Activated CD4-positive, alpha-beta T cell treated with anti-CD3 and anti-CD28 coated beads, Interleukin-2, amount 50 U/mL, for 24 hours (primary cell): ENCODE results near the gene HIVEP2.

Source experiments
- DNase-seq, 2 donors: peaks; one replicate each; pipeline ENCODE4 v3.0.0-alpha.2; 2020; ENCODE audit warnings: low read depth in 1 of 2, low spot score in 1 of 2

The HIVEP2 gene

DNA sequence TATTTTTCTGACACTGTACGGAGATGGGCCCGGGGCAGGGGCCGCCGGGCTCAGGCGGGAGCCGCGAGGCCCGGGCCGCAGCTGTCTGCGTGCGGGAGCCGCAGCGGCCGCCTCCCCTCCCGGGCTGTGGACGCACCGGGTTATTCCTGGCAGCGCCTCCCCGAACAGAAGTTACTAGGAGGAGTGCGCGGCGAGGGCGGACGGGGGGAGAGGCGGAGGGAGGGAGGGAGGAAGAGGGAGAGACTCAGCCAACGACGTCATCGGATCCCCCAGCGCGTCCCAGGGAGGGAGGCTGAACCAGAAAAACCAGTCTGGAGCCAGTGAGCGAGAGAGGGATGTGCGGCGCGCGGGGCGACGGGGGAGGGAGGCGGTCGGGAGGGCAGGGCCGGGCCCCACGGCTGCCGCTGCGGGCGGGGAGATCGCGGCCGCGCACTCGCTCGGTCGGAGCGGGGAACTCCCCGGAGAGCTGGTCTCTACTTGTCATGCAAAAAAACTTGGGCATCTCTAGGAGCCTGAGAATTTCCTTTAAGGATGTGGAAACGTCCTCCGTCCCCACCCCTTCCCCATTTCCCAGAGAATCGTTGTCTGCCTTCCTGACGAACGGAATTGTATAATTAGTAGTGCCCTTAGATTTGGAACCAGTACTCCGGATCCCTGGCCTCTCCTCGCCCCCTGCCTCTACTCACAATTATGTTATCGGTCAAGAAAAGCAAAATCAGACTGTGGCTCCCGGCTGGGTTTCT, 1.4 kb upstream of the HIVEP2 start:
- peak; percentile 73 to 91 for DNase-seq

- peak; percentile 37 to 42 for DNase-seq
Observed at GRCh38 chr6:142945446-142946180, 637 bp upstream of the HIVEP2 start.

DNA sequence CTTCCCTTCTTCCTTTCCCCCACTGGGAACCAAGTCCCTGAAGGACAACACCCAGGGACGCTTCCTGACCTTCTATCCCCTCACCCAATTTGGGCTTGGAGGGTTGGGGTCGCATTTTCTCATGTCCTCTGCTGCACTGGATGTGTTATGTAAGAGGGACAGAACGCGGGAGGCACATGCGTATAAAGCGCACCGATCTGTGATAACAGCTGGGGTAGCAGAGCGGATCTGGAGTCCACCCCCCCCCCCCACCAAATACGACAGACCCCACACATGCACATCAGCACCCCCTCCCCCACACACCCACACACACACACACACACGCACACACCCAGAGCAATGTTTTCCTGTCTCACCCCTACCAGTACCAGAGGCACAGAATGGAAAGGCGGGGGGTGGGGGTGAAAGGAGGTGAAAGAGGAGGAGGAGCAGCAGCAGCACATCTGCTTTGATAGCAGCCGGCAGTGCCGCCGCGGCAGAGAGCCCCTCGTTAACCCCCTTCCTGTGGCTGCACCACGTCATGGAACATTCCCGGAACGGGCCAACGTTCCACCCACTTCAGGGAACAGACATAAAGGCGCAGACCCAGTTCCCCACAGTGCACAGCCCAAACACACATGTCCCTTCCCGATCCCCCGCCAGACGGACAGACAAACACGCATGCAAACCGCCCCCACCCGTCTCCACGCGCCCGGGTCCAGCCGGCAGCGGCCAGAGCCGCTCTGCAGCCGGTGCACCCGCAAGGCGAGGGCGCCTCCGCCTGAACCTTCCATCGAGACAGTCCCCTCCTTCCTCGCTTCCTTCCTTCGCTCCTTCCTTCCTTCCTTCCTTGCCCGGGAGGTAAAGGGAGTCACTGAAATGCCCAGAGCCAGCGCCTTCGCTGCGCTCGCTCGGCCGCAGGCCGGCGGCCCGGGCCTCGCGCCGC, 590 bp downstream of the HIVEP2 start:
- DNase-seq, result peak; percentile 81 to 94

DNA sequence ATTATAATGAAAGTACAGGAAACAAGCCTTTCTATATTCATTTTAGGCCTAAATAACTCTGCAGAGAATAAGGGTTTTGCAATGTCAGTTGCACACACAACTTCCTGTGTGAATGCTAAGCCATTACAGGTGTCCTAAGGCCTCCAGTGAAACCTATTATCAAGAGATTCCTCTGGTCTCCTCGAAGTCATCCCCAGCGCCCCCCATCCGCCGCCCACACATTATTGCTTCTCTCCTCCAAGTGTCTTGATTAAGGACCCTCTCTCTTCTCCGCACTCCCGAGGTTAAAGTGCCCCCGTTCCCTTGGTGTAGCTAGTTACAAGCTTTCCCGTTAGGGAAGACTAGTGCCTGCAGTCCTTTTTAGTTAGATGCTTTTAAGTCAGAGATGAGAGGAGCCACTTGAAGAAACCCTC, 1.3 kb downstream of the HIVEP2 start:
- DNase-seq, result peak in 1 of 2 donors; percentile 24

DNA sequence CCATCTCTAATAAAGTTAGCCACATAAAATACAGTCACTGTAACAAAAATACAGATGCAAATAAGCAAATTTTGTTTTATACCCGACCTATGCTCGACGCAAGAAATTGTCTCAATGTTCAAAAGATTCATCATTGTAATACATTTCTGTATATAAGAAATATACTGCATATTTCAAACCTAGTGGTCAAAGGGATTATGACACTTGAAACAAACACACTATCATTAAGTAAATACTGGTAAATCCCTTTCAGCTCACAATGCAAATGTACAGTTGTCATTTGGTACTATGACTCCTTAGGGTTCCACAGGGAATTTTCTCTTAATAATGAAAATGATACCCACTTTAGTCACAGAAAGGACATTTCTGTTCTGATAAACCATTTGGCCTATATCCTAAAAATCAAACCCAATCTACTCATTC, 2.2 kb downstream of the HIVEP2 start:
- DNase-seq, result no peak

GRCh38 chr6:142942238-142942637, 2.7 kb downstream of the HIVEP2 start:
- DNase-seq, result no peak

- DNase-seq, result no peak
Observed at GRCh38 chr6:142941018-142941417, 4.0 kb downstream of the HIVEP2 start.

- DNase-seq, result no peak
Observed at GRCh38 chr6:142940487-142940886, 4.5 kb downstream of the HIVEP2 start.

GRCh38 chr6:142938510-142938909, 6.5 kb downstream of the HIVEP2 start:
- no peak for DNase-seq

DNA sequence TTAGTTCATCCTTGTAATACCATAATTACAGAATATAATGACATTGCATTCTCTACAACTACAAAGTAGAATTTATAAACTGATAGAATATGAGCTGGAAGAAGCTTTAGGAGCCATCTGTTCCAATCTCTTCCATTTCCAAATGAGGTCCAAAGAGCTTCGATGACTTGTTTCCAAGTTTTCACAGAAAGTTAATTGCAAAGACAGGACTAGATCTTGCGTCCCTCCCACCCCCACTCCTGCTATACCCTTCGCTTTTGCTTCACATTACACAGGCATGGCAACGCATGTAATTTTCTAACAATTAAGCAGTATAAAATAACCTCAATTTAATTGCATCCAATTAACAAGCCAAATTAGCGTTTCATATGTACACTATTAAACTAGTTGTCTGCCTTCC, 7.0 kb downstream of the HIVEP2 start:
- no peak for DNase-seq

DNA sequence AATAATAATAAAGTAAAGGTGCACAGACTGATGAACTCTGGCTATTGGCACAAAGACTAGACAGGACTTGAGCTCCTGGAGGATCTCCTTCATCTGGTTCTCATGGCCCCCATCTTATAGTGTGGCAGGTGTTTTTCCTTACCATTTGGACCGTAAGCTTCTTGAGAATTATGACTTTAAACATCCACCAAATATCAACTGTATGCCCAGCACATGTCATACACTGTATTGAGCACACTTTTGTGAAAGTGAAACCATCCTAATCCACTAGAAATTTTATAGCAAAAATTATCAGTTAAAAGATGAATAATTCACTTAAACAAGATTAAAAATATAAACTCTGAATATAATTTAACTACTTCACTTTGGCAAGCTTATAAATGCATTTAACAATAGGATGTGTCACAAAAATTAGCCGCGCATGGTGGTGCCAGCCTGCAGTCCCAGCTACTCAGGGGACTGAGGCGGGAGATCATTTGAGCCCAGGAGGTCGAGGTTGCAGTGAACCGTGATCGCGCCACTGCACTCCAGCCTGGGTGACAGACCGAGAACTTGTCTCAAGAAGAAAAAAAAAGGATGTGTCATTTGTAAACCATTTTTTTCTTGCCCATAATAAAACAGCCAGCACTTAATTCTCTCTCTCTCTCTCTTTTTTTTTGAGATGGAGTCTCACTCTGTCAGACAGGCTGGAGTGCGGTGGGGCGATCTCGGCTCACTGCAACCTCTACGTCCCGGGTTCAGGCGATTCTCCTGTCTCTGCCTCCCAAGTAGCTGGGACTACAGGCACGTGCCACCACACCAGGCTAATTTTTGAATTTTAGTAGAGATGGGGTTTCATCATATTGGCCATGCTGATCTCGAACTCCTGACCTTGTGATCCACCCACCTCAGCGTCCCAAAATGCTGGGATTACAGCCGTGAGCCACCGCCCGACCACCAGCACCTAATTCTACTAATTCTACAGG, 9.1 kb downstream of the HIVEP2 start:
- DNase-seq, result no peak

DNA sequence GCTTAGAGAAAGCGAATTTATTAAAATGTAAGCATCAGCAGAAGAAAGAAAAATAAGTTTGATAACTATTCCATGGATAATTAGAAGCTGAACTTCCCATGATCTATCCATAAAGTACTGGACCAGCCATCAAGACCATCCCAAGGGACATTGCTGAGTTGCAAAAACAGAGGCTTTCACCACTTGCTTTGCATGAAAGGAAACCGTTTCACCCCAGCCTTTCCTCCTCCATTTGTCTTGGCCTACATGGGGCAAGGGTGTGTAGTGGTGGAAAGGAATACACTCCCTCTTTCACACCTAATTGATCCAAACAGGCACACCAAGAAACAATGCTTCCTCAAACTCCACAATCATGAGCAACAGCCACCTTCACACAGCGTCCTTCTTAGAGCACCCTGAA, 10.4 kb downstream of the HIVEP2 start:
- no peak for DNase-seq

DNA sequence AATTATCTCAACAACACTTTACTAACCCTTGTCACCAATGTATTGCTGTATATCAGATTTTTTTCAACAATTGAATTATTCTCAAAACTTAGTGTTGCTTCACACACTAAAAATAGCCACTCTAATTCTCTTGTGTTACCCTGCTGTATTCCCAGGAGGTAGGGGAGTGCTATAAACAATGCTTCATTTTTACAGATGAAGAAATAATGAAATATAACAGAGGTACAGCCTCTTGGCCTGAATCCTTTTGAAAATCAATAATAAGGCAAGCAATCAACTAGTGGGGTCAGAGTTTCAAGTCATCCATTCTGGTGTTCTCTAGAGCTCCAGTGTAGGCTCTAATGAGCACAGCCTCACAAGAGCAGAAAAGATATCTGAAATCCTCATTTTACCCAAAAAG, 10.9 kb downstream of the HIVEP2 start:
- DNase-seq, result no peak

DNA sequence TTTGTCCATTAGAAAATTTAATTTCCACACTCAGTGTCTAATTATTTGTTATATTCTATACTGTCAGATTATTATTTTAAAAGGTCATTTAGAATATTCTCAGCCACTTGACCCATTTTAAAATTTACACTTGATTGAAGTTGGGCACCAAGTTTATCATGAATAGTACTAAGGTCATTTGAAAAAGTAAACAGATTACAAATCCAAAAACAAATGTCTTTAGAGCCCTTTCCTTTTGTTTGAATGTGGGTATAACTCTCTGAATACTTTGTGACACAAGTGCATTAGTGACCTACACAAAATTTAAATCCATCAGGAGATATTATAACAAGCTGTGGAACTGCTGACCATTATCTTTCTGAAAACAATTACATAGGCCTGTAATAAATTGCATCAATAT, 11.3 kb downstream of the HIVEP2 start:
- DNase-seq, result no peak

DNA sequence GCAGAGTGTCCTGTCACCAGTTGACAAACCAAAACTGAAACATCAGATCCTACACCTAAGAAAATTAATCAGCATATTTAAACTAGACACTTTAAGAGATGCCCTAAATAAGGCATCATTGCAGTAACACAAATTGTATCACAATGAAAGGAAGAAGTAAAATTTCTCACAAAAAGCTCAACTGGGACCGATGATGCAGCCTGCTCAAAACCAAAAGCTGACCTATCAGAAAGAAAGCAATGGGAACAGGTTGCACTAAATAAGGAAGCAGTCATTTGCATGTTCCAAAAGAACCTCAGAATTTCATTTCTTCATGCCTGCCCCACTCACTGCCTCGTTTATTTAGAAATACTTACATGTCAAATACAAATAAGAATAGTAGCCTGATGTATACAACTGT, 12.1 kb downstream of the HIVEP2 start:
- no peak for DNase-seq

DNA sequence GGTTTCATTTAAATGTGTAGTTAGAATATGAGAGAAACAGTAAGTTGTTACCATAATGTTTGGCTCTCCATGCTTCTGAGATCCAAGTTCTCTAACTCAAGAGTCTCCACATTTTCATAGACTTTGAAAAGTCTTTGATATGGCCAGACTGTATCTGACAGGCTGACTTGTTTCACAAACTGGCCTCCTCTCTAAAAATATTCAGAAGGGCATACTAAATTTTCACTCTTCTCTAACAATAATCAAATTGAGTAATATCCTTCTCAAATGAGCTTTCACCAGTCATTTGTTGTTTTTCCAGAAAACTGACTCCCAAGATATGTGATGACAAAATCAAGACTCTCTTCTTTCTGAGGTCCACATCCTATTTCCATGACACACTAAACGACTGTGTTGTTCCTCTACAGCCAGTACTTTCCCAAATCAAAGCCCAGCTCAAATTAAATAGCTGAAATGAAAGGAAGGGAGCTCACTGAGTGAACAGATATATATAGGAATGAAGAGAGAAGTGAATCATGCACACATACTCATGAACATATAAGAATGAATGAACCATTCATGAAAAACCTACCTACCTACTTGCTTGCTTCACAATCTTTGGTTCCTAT, 15.1 kb downstream of the HIVEP2 start:
- no peak for DNase-seq

DNA sequence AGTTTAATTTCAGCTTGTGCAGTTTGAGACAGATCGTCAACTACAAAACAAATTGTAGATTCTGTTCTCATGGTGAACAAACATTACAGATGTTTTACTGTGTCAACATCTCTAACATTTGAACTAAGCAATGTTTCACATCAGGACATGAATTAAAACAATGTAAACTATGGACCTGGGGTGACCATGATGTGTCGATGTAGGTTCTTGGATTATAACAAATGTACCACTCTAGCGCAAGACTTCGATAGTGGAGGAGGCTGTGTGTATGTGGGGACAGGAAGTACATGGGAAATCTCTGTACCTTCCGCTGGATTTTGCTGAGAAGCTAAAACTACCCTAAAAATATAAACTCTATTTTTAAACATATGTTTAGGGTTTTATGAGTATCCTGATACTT, 17.1 kb downstream of the HIVEP2 start:
- DNase-seq, result no peak

DNA sequence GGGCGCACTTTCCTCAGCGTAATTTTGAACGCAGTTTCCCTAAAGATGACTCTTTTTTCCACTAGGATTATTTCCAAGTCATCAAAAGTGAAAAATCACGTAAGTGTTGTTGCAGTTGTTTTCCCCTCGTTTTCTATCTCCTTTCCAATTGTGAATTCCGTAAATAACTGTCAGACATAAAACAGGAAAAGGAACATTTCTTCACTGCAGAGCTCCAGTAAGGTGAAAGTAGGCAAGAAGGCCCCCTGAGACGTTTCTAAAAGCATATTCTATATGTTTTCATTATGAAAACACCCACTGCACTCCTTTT, 17.8 kb downstream of the HIVEP2 start:
- DNase-seq, result no peak

DNA sequence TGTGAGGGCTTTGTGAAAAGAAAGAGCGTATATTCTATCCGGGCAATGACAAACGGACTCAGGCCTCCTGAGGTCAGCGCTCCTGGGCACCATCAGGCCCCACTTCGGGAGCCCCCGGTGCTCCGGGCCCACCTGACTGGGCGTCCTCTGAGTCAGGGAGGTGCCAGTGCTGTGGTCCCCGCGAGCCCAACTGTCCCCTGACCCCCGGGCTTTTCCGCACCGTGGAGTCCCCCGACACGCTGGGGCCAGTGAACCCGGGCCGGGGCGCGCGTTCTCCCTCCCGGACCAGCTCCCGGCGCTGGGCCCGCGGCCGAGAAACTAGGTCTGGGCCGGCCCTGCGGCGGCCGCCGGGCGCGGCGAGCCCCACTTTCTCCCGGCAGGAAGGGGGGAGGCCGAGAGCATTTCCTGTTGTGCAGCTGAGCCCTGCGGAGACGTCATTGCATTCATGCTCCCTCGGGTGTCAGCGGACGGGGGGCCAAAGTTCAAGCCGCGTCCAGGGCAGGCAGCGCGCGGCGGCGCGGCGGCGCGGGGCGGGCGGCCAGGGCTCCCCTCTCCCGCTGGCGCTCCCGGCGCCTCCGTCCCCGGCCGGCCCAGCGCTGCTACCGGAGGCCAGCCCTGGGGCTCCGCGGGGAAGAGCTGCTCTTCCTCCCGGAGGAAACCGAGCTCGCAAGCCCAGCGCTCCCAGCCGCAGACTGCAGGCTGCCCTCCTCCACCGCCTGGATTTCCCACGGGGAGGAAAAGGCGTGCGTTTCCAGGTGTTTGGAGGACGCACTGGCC, 18.3 kb downstream of the HIVEP2 start:
- no peak for DNase-seq

DNA sequence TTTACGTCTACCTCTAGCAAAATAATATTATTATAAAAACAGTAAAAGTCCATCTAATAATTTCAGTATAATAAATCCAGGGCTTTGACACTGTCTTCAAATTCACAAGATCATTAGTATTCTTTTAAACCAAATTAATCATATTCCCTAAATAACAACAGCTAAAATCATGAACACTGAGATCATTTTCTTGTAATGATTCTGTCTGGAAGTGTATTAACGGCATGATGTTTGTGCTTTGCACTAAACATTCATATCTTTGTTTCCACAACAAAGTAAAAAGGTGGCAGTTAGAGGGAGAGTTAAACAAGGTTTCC, 18.8 kb downstream of the HIVEP2 start:
- no peak for DNase-seq
